HG02642 (cell line): Measurements from ENCODE around the gene ERRFI1.

Source experiments
- ATAC-seq: cut with Tn5 transposase; IDR thresholded peaks from one replicate; pipeline ENCODE4 v1.9.1; 2021; ENCODE audit warnings: mild to moderate bottlenecking; ENCODE audit not compliant: unreplicated experiment, poor library complexity

The ERRFI1 gene

GRCh38 chr1:8021676-8022266 lies 4.3 kb downstream of the ERRFI1 start:
- ATAC-seq: no peak

- no peak for ATAC-seq
Observed at GRCh38 chr1:8020032-8020431, 6.1 kb downstream of the ERRFI1 start.

- ATAC-seq: no peak
Observed at GRCh38 chr1:8019229-8019620, 6.9 kb downstream of the ERRFI1 start.

- no peak for ATAC-seq
Observed at GRCh38 chr1:8018492-8019228, 7.4 kb downstream of the ERRFI1 start.

GRCh38 chr1:8017495-8018197 lies 8.5 kb downstream of the ERRFI1 start:
- ATAC-seq: no peak

- ATAC-seq: no peak
Observed at GRCh38 chr1:8016895-8017241, 9.2 kb downstream of the ERRFI1 start.

- ATAC-seq: no peak
Observed at GRCh38 chr1:8016210-8016894, 9.8 kb downstream of the ERRFI1 start.

- no peak for ATAC-seq
Observed at GRCh38 chr1:8015809-8016165, 10.3 kb downstream of the ERRFI1 start.

GRCh38 chr1:8015036-8015808 lies 10.9 kb downstream of the ERRFI1 start:
- no peak for ATAC-seq

GRCh38 chr1:8014381-8014988 lies 11.6 kb downstream of the ERRFI1 start:
- ATAC-seq: no peak

GRCh38 chr1:8013800-8014199 lies 12.3 kb downstream of the ERRFI1 start:
- ATAC-seq: no peak

GRCh38 chr1:8013399-8013798 lies 12.7 kb downstream of the ERRFI1 start:
- no peak for ATAC-seq

GRCh38 chr1:8012955-8013354 lies 13.2 kb downstream of the ERRFI1 start:
- ATAC-seq: no peak

- no peak for ATAC-seq
Observed at GRCh38 chr1:8011923-8012858, 13.9 kb downstream of the ERRFI1 start.

GRCh38 chr1:8011016-8011415 lies 15.1 kb downstream of the ERRFI1 start:
- no peak for ATAC-seq

- ATAC-seq: no peak
Observed at GRCh38 chr1:8010080-8010664, 15.9 kb downstream of the ERRFI1 start.

- ATAC-seq: no peak
Observed at GRCh38 chr1:8009043-8010002, 16.8 kb downstream of the ERRFI1 start.
